ENCODE data around the gene YIPF7.

DNA sequence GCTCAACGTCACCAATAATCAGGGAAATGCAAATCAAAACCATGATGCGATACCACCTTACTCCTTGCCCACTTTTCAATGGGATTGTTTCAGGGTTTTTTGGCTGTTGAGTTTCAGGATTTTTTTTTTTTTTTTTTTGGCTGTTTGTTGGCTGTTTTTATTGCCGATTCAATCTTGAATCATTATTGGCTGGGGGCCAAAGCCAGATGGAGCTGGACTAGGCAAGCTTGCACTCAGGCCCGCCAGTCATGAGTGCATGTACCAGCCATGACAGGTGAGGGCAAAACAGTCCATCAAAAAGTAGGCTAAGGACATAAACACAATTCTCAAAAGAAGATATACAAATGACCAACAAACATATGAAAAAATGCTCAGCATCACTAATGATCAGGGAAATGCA, 13.3 kb downstream of the YIPF7 start:
- TF ChIP-seq, protein P1, sequence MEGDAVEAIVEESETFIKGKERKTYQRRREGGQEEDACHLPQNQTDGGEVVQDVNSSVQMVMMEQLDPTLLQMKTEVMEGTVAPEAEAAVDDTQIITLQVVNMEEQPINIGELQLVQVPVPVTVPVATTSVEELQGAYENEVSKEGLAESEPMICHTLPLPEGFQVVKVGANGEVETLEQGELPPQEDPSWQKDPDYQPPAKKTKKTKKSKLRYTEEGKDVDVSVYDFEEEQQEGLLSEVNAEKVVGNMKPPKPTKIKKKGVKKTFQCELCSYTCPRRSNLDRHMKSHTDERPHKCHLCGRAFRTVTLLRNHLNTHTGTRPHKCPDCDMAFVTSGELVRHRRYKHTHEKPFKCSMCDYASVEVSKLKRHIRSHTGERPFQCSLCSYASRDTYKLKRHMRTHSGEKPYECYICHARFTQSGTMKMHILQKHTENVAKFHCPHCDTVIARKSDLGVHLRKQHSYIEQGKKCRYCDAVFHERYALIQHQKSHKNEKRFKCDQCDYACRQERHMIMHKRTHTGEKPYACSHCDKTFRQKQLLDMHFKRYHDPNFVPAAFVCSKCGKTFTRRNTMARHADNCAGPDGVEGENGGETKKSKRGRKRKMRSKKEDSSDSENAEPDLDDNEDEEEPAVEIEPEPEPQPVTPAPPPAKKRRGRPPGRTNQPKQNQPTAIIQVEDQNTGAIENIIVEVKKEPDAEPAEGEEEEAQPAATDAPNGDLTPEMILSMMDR (IDR thresholded peaks at IDR 0.05; ENCODE audit: low read depth, low read length), result no peak
- TF ChIP-seq POLR2A (IDR thresholded peaks at IDR 0.05; ENCODE audit: extremely low read depth, insufficient read length) (no peak), MYC (IDR thresholded peaks at IDR 0.05; ENCODE audit: low read depth, low read length) (no peak)
- TF ChIP-seq, protein P2, sequence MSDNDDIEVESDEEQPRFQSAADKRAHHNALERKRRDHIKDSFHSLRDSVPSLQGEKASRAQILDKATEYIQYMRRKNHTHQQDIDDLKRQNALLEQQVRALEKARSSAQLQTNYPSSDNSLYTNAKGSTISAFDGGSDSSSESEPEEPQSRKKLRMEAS (IDR thresholded peaks at IDR 0.05; ENCODE audit: low read depth, low read length), result no peak

All from NB4 (cell line).